ENCODE data around the gene NCBP2L. TPM values are rescaled to one million over a fixed set of nuclear protein-coding genes. Genes with fewer than 3 reads are reported as not detected.

Gene NCBP2L
- not detected for total RNA-seq

- no peak for DNase-seq (ENCODE audit: low spot score)
These were observed at the start of gene NCBP2L for GRCh38 chrX:107777536-107777832. Gene NCBP2L (plus strand): TSS chrX:107777733. CDS start chrX:107794221, 16,488 bp downstream.

GRCh38 chrX:107728371-107729099, 49.0 kb upstream of the NCBP2L start:
- DNase-seq (ENCODE audit: low spot score), result no peak

GRCh38 chrX:107729558-107730297, 47.8 kb upstream of the NCBP2L start:
- DNase-seq (ENCODE audit: low spot score), result no peak

- no peak for DNase-seq (ENCODE audit: low spot score)
These were observed 47.3 kb upstream of the NCBP2L start for GRCh38 chrX:107730298-107730655.

- no peak for DNase-seq (ENCODE audit: low spot score)
These were observed 46.4 kb upstream of the NCBP2L start for GRCh38 chrX:107730991-107731766.

- peak; percentile 89 for DNase-seq (ENCODE audit: low spot score)
These were observed 45.6 kb upstream of the NCBP2L start for GRCh38 chrX:107731831-107732502.

- DNase-seq (ENCODE audit: low spot score), result no peak
These were observed 43.8 kb upstream of the NCBP2L start for GRCh38 chrX:107733686-107734085.

- no peak for DNase-seq (ENCODE audit: low spot score)
These were observed 42.9 kb upstream of the NCBP2L start for GRCh38 chrX:107734646-107735045.

- DNase-seq (ENCODE audit: low spot score), result no peak
These were observed 40.6 kb upstream of the NCBP2L start for GRCh38 chrX:107736781-107737531.

- DNase-seq (ENCODE audit: low spot score), result no peak
These were observed 39.3 kb upstream of the NCBP2L start for GRCh38 chrX:107738272-107738671.

GRCh38 chrX:107738768-107739167, 38.8 kb upstream of the NCBP2L start:
- DNase-seq (ENCODE audit: low spot score), result no peak

- no peak for DNase-seq (ENCODE audit: low spot score)
These were observed 38.0 kb upstream of the NCBP2L start for GRCh38 chrX:107739541-107739940.

GRCh38 chrX:107741404-107741790, 36.1 kb upstream of the NCBP2L start:
- no peak for DNase-seq (ENCODE audit: low spot score)

GRCh38 chrX:107742700-107743191, 34.8 kb upstream of the NCBP2L start:
- no peak for DNase-seq (ENCODE audit: low spot score)

- no peak for DNase-seq (ENCODE audit: low spot score)
These were observed 33.5 kb upstream of the NCBP2L start for GRCh38 chrX:107743995-107744394.

GRCh38 chrX:107744868-107745267, 32.7 kb upstream of the NCBP2L start:
- no peak for DNase-seq (ENCODE audit: low spot score)

- no peak for DNase-seq (ENCODE audit: low spot score)
These were observed 29.9 kb upstream of the NCBP2L start for GRCh38 chrX:107747596-107748161.

- no peak for DNase-seq (ENCODE audit: low spot score)
These were observed 29.0 kb upstream of the NCBP2L start for GRCh38 chrX:107748506-107748905.

GRCh38 chrX:107750263-107750662, 27.3 kb upstream of the NCBP2L start:
- no peak for DNase-seq (ENCODE audit: low spot score)

GRCh38 chrX:107750861-107751445, 26.6 kb upstream of the NCBP2L start:
- no peak for DNase-seq (ENCODE audit: low spot score)

GRCh38 chrX:107752043-107752442, 25.5 kb upstream of the NCBP2L start:
- DNase-seq (ENCODE audit: low spot score), result no peak

Measured in ureter (tissue), 1 donor.